ENCODE measurements around the gene RUNX1.

RUNX1 gene

GRCh38 chr21:35005560-35006224 lies 43.4 kb downstream of the RUNX1 start:
- no peak for DNase-seq (ENCODE audit: low read depth)
- TF ChIP-seq, protein P1, sequence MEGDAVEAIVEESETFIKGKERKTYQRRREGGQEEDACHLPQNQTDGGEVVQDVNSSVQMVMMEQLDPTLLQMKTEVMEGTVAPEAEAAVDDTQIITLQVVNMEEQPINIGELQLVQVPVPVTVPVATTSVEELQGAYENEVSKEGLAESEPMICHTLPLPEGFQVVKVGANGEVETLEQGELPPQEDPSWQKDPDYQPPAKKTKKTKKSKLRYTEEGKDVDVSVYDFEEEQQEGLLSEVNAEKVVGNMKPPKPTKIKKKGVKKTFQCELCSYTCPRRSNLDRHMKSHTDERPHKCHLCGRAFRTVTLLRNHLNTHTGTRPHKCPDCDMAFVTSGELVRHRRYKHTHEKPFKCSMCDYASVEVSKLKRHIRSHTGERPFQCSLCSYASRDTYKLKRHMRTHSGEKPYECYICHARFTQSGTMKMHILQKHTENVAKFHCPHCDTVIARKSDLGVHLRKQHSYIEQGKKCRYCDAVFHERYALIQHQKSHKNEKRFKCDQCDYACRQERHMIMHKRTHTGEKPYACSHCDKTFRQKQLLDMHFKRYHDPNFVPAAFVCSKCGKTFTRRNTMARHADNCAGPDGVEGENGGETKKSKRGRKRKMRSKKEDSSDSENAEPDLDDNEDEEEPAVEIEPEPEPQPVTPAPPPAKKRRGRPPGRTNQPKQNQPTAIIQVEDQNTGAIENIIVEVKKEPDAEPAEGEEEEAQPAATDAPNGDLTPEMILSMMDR (IDR thresholded peaks at IDR 0.05; ENCODE audit: low read depth, low read length, missing control alignments) = no peak
- no peak overlapping the region for H3K4me3 ChIP-seq (ENCODE audit: low read depth, low read length)

GRCh38 chr21:35005077-35005476 lies 44.0 kb downstream of the RUNX1 start:
- H3K4me3 ChIP-seq (ENCODE audit: low read depth, low read length) = no peak overlapping the region
- no peak for DNase-seq (ENCODE audit: low read depth)
- TF ChIP-seq, protein P1 (IDR thresholded peaks at IDR 0.05; ENCODE audit: low read depth, low read length, missing control alignments) = no peak

DNA sequence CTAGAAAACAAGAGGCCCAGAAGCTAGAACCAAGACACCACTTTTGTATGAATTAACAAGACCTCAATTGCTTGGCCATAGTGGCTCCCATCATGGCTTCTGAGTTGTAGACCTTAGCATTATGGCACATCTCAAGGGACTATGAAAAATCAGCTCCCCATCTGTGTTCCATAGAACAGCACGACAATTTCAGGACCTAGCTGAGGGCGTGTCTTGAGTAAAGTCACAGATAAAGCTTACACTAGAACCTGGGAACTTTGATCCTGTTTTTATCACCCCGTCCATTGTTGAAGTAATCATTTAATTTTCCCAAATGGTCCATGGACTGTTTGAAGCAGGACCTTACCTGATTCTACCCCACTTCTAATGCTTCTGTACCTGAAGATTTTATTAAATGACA lies 44.8 kb downstream of the RUNX1 start:
- no peak for DNase-seq (ENCODE audit: low read depth)
- TF ChIP-seq, protein P1 (IDR thresholded peaks at IDR 0.05; ENCODE audit: low read depth, low read length, missing control alignments) = no peak
- no peak overlapping the region for H3K4me3 ChIP-seq (ENCODE audit: low read depth, low read length)

GRCh38 chr21:35002879-35003722 lies 46.0 kb downstream of the RUNX1 start:
- no peak for DNase-seq (ENCODE audit: low read depth)
- H3K4me3 ChIP-seq (ENCODE audit: low read depth, low read length) = no peak overlapping the region
- TF ChIP-seq, protein P1 (IDR thresholded peaks at IDR 0.05; ENCODE audit: low read depth, low read length, missing control alignments) = no peak

- TF ChIP-seq, protein P1 (IDR thresholded peaks at IDR 0.05; ENCODE audit: low read depth, low read length, missing control alignments) = no peak
- H3K4me3 ChIP-seq (ENCODE audit: low read depth, low read length) = no peak overlapping the region
- DNase-seq (ENCODE audit: low read depth) = no peak
Observed at GRCh38 chr21:34999397-34999941, 49.6 kb downstream of the RUNX1 start.

GRCh38 chr21:34998176-34998575 lies 50.9 kb downstream of the RUNX1 start:
- TF ChIP-seq, protein P1 (IDR thresholded peaks at IDR 0.05; ENCODE audit: low read depth, low read length, missing control alignments) = no peak
- no peak for DNase-seq (ENCODE audit: low read depth)

More at GRCh38 chr21:34998176-34998575, 50.9 kb downstream of the RUNX1 start:
- no peak overlapping the region for H3K4me3 ChIP-seq (ENCODE audit: low read depth, low read length)

Measured in GM12864 (cell line).